ENCODE measurements around the gene FAM117A. TPM values are rescaled to one million over a fixed set of nuclear protein-coding genes. Genes with fewer than 3 reads are reported as not detected.

Gene FAM117A
- polyA plus RNA-seq, 1 experiment: 2.5 TPM

GRCh38 chr17:49739641-49740271, 24.2 kb downstream of the FAM117A start:
- no peak for DNase-seq (ENCODE audit: low read depth, low spot score)
- H3K27me3 ChIP-seq (ENCODE audit: control insufficient read depth, insufficient read depth, low read length): peaks cover 5% of the 10 kb centered on the region
- ChIA-PET POLR2A (interaction anchor here (0.7 kb wide), 1 partner anchor 13 kb away, joined by 4 read pairs; no protein-coding TSS in a partner anchor), CTCF (no interaction called here)
- TF ChIP-seq, protein P1, sequence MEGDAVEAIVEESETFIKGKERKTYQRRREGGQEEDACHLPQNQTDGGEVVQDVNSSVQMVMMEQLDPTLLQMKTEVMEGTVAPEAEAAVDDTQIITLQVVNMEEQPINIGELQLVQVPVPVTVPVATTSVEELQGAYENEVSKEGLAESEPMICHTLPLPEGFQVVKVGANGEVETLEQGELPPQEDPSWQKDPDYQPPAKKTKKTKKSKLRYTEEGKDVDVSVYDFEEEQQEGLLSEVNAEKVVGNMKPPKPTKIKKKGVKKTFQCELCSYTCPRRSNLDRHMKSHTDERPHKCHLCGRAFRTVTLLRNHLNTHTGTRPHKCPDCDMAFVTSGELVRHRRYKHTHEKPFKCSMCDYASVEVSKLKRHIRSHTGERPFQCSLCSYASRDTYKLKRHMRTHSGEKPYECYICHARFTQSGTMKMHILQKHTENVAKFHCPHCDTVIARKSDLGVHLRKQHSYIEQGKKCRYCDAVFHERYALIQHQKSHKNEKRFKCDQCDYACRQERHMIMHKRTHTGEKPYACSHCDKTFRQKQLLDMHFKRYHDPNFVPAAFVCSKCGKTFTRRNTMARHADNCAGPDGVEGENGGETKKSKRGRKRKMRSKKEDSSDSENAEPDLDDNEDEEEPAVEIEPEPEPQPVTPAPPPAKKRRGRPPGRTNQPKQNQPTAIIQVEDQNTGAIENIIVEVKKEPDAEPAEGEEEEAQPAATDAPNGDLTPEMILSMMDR (IDR thresholded peaks at IDR 0.05; ENCODE audit: low read depth, low read length): no peak
- no peaks in the 10 kb centered on the region for H3K9me3 ChIP-seq (ENCODE audit: control insufficient read depth, insufficient read depth, low read length)
- no peak overlapping the region for H3K4me3 ChIP-seq (ENCODE audit: low read depth, low read length)
- no peak overlapping the region for H3K27ac ChIP-seq (ENCODE audit: low read depth, low read length)

DNA sequence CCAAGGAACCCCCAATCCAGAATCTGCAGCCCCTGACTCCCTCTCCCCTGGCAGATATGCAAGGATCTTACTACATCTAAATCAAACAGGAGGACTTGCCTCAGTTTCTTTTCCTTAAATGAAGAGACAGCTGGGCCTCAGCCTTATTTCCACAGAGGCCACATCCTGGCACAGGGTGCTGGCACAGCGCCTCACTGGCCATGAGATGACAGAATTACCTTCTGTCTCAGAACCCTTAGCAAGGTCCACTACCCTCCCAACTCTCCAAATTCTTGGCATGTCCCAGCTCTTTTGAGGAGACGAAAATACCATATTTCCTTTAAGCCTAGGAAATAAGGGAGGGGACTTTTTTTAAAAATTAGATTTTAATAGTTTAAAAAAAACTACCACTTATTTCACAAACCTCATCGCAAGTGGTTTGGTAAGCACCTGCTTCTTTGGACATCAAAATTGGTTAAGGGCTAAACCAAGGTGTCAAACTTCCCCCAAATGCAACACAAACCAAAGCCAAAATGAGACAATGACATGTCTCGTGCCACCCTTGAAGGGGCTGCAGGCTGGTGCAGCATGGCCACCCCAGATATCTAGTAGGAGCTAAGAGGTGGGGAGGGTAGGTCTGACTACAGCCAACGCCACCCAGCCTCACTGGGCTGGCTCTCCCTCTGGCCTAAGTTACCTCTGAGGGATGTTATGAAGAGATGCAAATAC, 25.3 kb downstream of the FAM117A start:
- no peaks in the 10 kb centered on the region for H3K9me3 ChIP-seq (ENCODE audit: control insufficient read depth, insufficient read depth, low read length)
- POLR2A ChIA-PET: no interaction called here
- CTCF ChIA-PET: interaction anchor here (2.2 kb wide), 1 partner anchor 182 kb away, joined by 7 read pairs; no protein-coding TSS in a partner anchor

GRCh38 chr17:49734515-49735490, 29.1 kb downstream of the FAM117A start:
- TF ChIP-seq, protein P1 (IDR thresholded peaks at IDR 0.05; ENCODE audit: low read depth, low read length): no peak
- H3K9me3 ChIP-seq (ENCODE audit: control insufficient read depth, insufficient read depth, low read length): no peaks in the 10 kb centered on the region
- CTCF ChIA-PET: interaction anchor here (1.3 kb wide), 1 partner anchor 178 kb away, joined by 3 read pairs; no protein-coding TSS in a partner anchor
- peaks cover 3% of the 10 kb centered on the region for H3K27me3 ChIP-seq (ENCODE audit: control insufficient read depth, insufficient read depth, low read length)
- no peak overlapping the region for H3K4me3 ChIP-seq (ENCODE audit: low read depth, low read length)
- DNase-seq (ENCODE audit: low read depth, low spot score): no peak
- no peak overlapping the region for H3K27ac ChIP-seq (ENCODE audit: low read depth, low read length)
- POLR2A ChIA-PET: no interaction called here

More for the DNA sequence above, 25.3 kb downstream of the FAM117A start:
- no peak for DNase-seq (ENCODE audit: low read depth, low spot score)
- Histone ChIP-seq H3K27me3 (ENCODE audit: control insufficient read depth, insufficient read depth, low read length) (peaks cover 5% of the 10 kb centered on the region), H3K4me3 (ENCODE audit: low read depth, low read length) (no peak overlapping the region), H3K27ac (ENCODE audit: low read depth, low read length) (no peak overlapping the region)
- TF ChIP-seq, protein P1 (IDR thresholded peaks at IDR 0.05; ENCODE audit: low read depth, low read length): no peak

DNA sequence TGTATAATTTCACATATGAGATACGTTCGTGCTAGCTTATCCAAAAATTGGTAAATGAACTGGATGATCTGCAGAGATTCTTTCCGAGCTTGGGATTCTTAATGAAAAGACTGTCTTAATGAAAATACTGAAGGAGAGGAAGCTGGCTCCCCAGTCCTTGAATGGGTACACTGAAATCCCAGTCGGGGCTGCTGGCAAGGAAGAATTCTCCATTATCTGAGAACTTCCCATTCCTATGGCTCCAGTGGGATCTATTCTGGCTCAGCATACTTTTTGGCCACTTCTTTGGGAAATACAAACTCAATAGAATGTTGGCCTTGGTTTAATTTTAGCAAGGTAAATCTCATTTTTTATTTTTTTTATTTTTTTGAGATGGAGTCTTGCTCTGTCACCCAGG, 32.5 kb downstream of the FAM117A start:
- ChIA-PET POLR2A (interaction anchor here (0.7 kb wide), 1 partner anchor 16 kb away, joined by 3 read pairs; no protein-coding TSS in a partner anchor), CTCF (interaction anchor here (1.4 kb wide), 1 partner anchor 175 kb away, joined by 3 read pairs; no protein-coding TSS in a partner anchor)
- Histone ChIP-seq H3K9me3 (ENCODE audit: control insufficient read depth, insufficient read depth, low read length) (no peaks in the 10 kb centered on the region), H3K27me3 (ENCODE audit: control insufficient read depth, insufficient read depth, low read length) (peaks cover 5% of the 10 kb centered on the region), H3K4me3 (ENCODE audit: low read depth, low read length) (no peak overlapping the region), H3K27ac (ENCODE audit: low read depth, low read length) (no peak overlapping the region)
- DNase-seq (ENCODE audit: low read depth, low spot score): no peak
- TF ChIP-seq, protein P1 (IDR thresholded peaks at IDR 0.05; ENCODE audit: low read depth, low read length): no peak
